ENCODE measurements around the gene NHEJ1. TPM values are rescaled to one million over a fixed set of nuclear protein-coding genes. Genes with fewer than 3 reads are reported as not detected.

Gene NHEJ1
- total RNA-seq, 1 experiment from 2014 or later, result 16.7 TPM

GRCh38 chr2:219120082-219120481 lies 40.5 kb downstream of the NHEJ1 start:
- Histone ChIP-seq H3K4me1 (ENCODE audit: insufficient read depth, low read length) (peaks cover 31% of the 10 kb centered on the region), H3K9me3 (ENCODE audit: low read length) (no peaks in the 10 kb centered on the region), H3K79me2 (ENCODE audit: low read length) (no peaks in the 10 kb centered on the region), H4K20me1 (ENCODE audit: low read length) (0 out of 2 replicates have a peak, but pooled peaks cover 4% of the 10 kb centered on the region), H3K4me2 (ENCODE audit: low read length) (no peak overlapping the region), H2AFZ (ENCODE audit: low read length) (no peak overlapping the region), H3F3A (ENCODE audit: low read length, unreplicated experiment) (no peaks in the 10 kb centered on the region), H3K27ac (ENCODE audit: low read length) (no peak overlapping the region), H3K27me3 (ENCODE audit: low read length) (no peaks in the 10 kb centered on the region), H3K9ac (ENCODE audit: low read length) (no peak overlapping the region), H3K4me3 (ENCODE audit: low read length) (no peak overlapping the region), H3K36me3 (ENCODE audit: low read depth, low read length) (no peaks in the 10 kb centered on the region), H3K9me2 (replicated peaks; ENCODE audit: low read length) (no peaks in the 10 kb centered on the region)
- POLR2A ChIA-PET (ENCODE audit: unreplicated experiment), result no interaction called here
- DNase-seq (no peak), ATAC-seq (no peak)
- TF ChIP-seq EZH2phosphoT487 (IDR thresholded peaks at IDR 0.05; ENCODE audit: borderline replicate concordance, low read length), result no peak
- no peak for TF ChIP-seq CTCF (conservative IDR thresholded peaks at IDR 0.05; ENCODE audit: low read depth, low read length)
- TF ChIP-seq EZH2 (IDR thresholded peaks at IDR 0.05; ENCODE audit: low read length, unreplicated experiment), result no peak
- no TSS peak for BruUV-seq (replicated peaks)
- CTCF ChIA-PET, result interaction anchor here (0.6 to 2.4 kb wide), 16 partner anchors 12 to 140 kb away, joined by 3 to 29 read pairs (median 4); no protein-coding TSS in a partner anchor
- intact Hi-C loops (cut with micrococcal nuclease), result no loop called here

- CTCF ChIA-PET, result interaction anchor here (0.6 to 2.4 kb wide), 19 partner anchors 12 to 140 kb away, joined by 3 to 29 read pairs (median 4); no protein-coding TSS in a partner anchor
- H3K9me2 ChIP-seq (replicated peaks; ENCODE audit: low read length), result no peaks in the 10 kb centered on the region
- peaks cover 25% of the 10 kb centered on the region for H3K4me1 ChIP-seq (ENCODE audit: insufficient read depth, low read length)
- no peak overlapping the region for H3K9ac ChIP-seq (ENCODE audit: low read length)
- no peaks in the 10 kb centered on the region for H3K36me3 ChIP-seq (ENCODE audit: low read depth, low read length)
- POLR2A ChIA-PET (ENCODE audit: unreplicated experiment), result no interaction called here
- no peak overlapping the region for H3K4me2 ChIP-seq (ENCODE audit: low read length)
- no peak overlapping the region for H3K4me3 ChIP-seq (ENCODE audit: low read length)
- DNase-seq (peak; percentile 72), ATAC-seq (peak; percentile 78)
- intact Hi-C loops (cut with micrococcal nuclease), result loop anchor here (1.0 to 5.0 kb wide), 3 partner anchors 47 to 90 kb away; no protein-coding TSS in a partner anchor
- no peaks in the 10 kb centered on the region for H3K27me3 ChIP-seq (ENCODE audit: low read length)
- no peak overlapping the region for H2AFZ ChIP-seq (ENCODE audit: low read length)
- BruUV-seq (replicated peaks), result no TSS peak
- TF ChIP-seq CTCF (conservative IDR thresholded peaks at IDR 0.05; ENCODE audit: low read depth, low read length), result peak; percentile 93
- no peak for TF ChIP-seq EZH2phosphoT487 (IDR thresholded peaks at IDR 0.05; ENCODE audit: borderline replicate concordance, low read length)
- no peak for TF ChIP-seq EZH2 (IDR thresholded peaks at IDR 0.05; ENCODE audit: low read length, unreplicated experiment)
- no peak overlapping the region for H3K27ac ChIP-seq (ENCODE audit: low read length)
- H4K20me1 ChIP-seq (ENCODE audit: low read length), result 0 out of 2 replicates have a peak, but pooled peaks cover under 1% of the 10 kb centered on the region
- no peaks in the 10 kb centered on the region for H3F3A ChIP-seq (ENCODE audit: low read length, unreplicated experiment)
- no peaks in the 10 kb centered on the region for H3K79me2 ChIP-seq (ENCODE audit: low read length)
- no peaks in the 10 kb centered on the region for H3K9me3 ChIP-seq (ENCODE audit: low read length)
Measured at GRCh38 chr2:219119422-219120043, 41.1 kb downstream of the NHEJ1 start.

GRCh38 chr2:219118504-219118903 lies 42.1 kb downstream of the NHEJ1 start:
- no peak overlapping the region for H3K9ac ChIP-seq (ENCODE audit: low read length)
- TF ChIP-seq CTCF (conservative IDR thresholded peaks at IDR 0.05; ENCODE audit: low read depth, low read length), result no peak
- TF ChIP-seq EZH2phosphoT487 (IDR thresholded peaks at IDR 0.05; ENCODE audit: borderline replicate concordance, low read length), result no peak
- POLR2A ChIA-PET (ENCODE audit: unreplicated experiment), result interaction anchor here (0.6 kb wide), 1 partner anchor 298 kb away, joined by 3 read pairs; no protein-coding TSS in a partner anchor
- CTCF ChIA-PET, result interaction anchor here (1.1 to 2.4 kb wide), 2 partner anchors 13 to 89 kb away, joined by 3 to 29 read pairs; no protein-coding TSS in a partner anchor
- DNase-seq (no peak), ATAC-seq (no peak)
- no peaks in the 10 kb centered on the region for H3K79me2 ChIP-seq (ENCODE audit: low read length)
- intact Hi-C loops (cut with micrococcal nuclease), result loop anchor here (5.0 kb wide), 1 partner anchor 46 kb away; no protein-coding TSS in a partner anchor
- H2AFZ ChIP-seq (ENCODE audit: low read length), result no peak overlapping the region
- no peak overlapping the region for H3K4me2 ChIP-seq (ENCODE audit: low read length)
- H3K27ac ChIP-seq (ENCODE audit: low read length), result no peak overlapping the region
- H4K20me1 ChIP-seq (ENCODE audit: low read length), result no peaks in the 10 kb centered on the region
- H3K4me1 ChIP-seq (ENCODE audit: insufficient read depth, low read length), result peaks cover 15% of the 10 kb centered on the region
- no peaks in the 10 kb centered on the region for H3K9me2 ChIP-seq (replicated peaks; ENCODE audit: low read length)
- H3K36me3 ChIP-seq (ENCODE audit: low read depth, low read length), result no peaks in the 10 kb centered on the region
- no peaks in the 10 kb centered on the region for H3K27me3 ChIP-seq (ENCODE audit: low read length)
- no TSS peak for BruUV-seq (replicated peaks)
- H3K4me3 ChIP-seq (ENCODE audit: low read length), result no peak overlapping the region
- no peaks in the 10 kb centered on the region for H3F3A ChIP-seq (ENCODE audit: low read length, unreplicated experiment)
- H3K9me3 ChIP-seq (ENCODE audit: low read length), result no peaks in the 10 kb centered on the region

Data from PC-3 (cell line).